Nucleus accumbens (tissue), 56 donors: Measurements from ENCODE around the gene ZAR1.
A peak's percentile ranks its signal among the peaks of the same experiment; 100 is the strongest.
"Not testable (repeated sequence)": the region's sequence is repeated elsewhere in the genome, so short reads cannot be mapped to it uniquely, and the experiment has no call there.

ENCODE experiments used
- DNase-seq, 56 donors: peaks; one replicate each; lab custom pipeline; 2025; lab: John Stamatoyannopoulos, UW

The ZAR1 gene

GRCh38 chr4:48490012-48490679 lies at the start of gene ZAR1:
TSS of gene ZAR1 (plus strand) at chr4:48490252. CDS start at chr4:48490292, 40 bp downstream.
- no peak for DNase-seq

GRCh38 chr4:48440914-48441313 lies 49.1 kb upstream of the ZAR1 start:
- not testable (repeated sequence) for DNase-seq

GRCh38 chr4:48445704-48446103 lies 44.3 kb upstream of the ZAR1 start:
- DNase-seq: no peak

GRCh38 chr4:48446642-48447041 lies 43.4 kb upstream of the ZAR1 start:
- DNase-seq: no peak

GRCh38 chr4:48449151-48449550 lies 40.9 kb upstream of the ZAR1 start:
- DNase-seq: no peak

GRCh38 chr4:48450740-48451139 lies 39.3 kb upstream of the ZAR1 start:
- DNase-seq: no peak

GRCh38 chr4:48451656-48452055 lies 38.4 kb upstream of the ZAR1 start:
- DNase-seq: not testable (repeated sequence)

GRCh38 chr4:48454591-48454990 lies 35.5 kb upstream of the ZAR1 start:
- DNase-seq: no peak

GRCh38 chr4:48461000-48461399 lies 29.1 kb upstream of the ZAR1 start:
- DNase-seq: no peak

GRCh38 chr4:48462363-48462762 lies 27.7 kb upstream of the ZAR1 start:
- DNase-seq: no peak

- DNase-seq: no peak
These were observed 22.6 kb upstream of the ZAR1 start for GRCh38 chr4:48467442-48467841.

GRCh38 chr4:48467891-48468290 lies 22.2 kb upstream of the ZAR1 start:
- no peak for DNase-seq

- DNase-seq: no peak
These were observed 19.9 kb upstream of the ZAR1 start for GRCh38 chr4:48470137-48470536.

GRCh38 chr4:48470570-48470969 lies 19.5 kb upstream of the ZAR1 start:
- peak in 27 of 56 donors; percentile 6 to 62 (median 21) for DNase-seq

- DNase-seq: no peak
These were observed 17.3 kb upstream of the ZAR1 start for GRCh38 chr4:48472794-48473193.

GRCh38 chr4:48475770-48476169 lies 14.3 kb upstream of the ZAR1 start:
- no peak for DNase-seq

GRCh38 chr4:48478273-48478672 lies 11.8 kb upstream of the ZAR1 start:
- no peak for DNase-seq

- DNase-seq: no peak
These were observed 8.5 kb upstream of the ZAR1 start for GRCh38 chr4:48481581-48481980.

- no peak for DNase-seq
These were observed 6.9 kb upstream of the ZAR1 start, which contains the start of gene SLC10A4 for GRCh38 chr4:48483006-48483776. TSS of gene SLC10A4 (plus strand) at chr4:48483343. CDS start at chr4:48483562, 219 bp downstream.

GRCh38 chr4:48483777-48484493 lies 6.1 kb upstream of the ZAR1 start:
- DNase-seq: no peak

- DNase-seq: no peak
These were observed 5.4 kb upstream of the ZAR1 start for GRCh38 chr4:48484494-48485168.
